Endothelial cell of umbilical vein (primary cell): ENCODE measurements around the gene NUP50. TPM values are rescaled to one million over a fixed set of nuclear protein-coding genes. Genes with fewer than 3 reads are reported as not detected.

Source experiments
- BruUV-seq: library from RNA; stranded (reverse); fragments of 400-500 nt; replicated peaks from 2 replicates; lab custom pipeline; 2021; lab: Mats Ljungman, UMichigan
- CTCF ChIA-PET: fragments of 300-600, 350-600 bp; sonication (Branson Sonifier 250); formaldehyde crosslinking; loops from one replicate; lab custom pipeline; 2021; ENCODE audit warnings: antibody characterized with exemption, inconsistent platforms; lab: Charles Lee
- POLR2A ChIA-PET: fragments of 300-600, 350-600 bp; sonication (Branson Sonifier 250); formaldehyde crosslinking; loops from one replicate; lab custom pipeline; 2021; ENCODE audit warnings: antibody characterized with exemption, inconsistent platforms; lab: Charles Lee
- DNase-seq: peaks from one replicate; pipeline ENCODE4 v3.0.0-alpha.2; 2011; ENCODE audit warnings: low read depth, low spot score
- FAIRE-seq: peaks from 2 replicates; lab custom pipeline; 2011; peaks lifted over from hg19 to GRCh38; lab: Jason Lieb, UNC
- H2AFZ ChIP-seq: 2 replicates; pipeline ENCODE4 v1.6.0; 2012; ENCODE audit warnings: low read depth, low read length, control low read depth, inconsistent platforms
- H3K27ac ChIP-seq: 2 replicates; pipeline ENCODE4 v1.5.1; 2011; ENCODE audit warnings: low read depth, mild to moderate bottlenecking, control low read depth, low read length, moderate library complexity; ENCODE audit not compliant: insufficient read depth
- H3K27me3 ChIP-seq, 2 experiments: 2 replicates each; pipeline versions ENCODE4 v1.6.0 to v1.6.1; 2011; ENCODE audit warnings: low read length in 2 of 2, mixed read lengths in 1 of 2; ENCODE audit not compliant: control insufficient read depth in 2 of 2, insufficient read depth in 2 of 2
- H3K36me3 ChIP-seq, 2 experiments: 2 replicates in 1 of 2; 3 replicates in 1 of 2; pipeline ENCODE4 v1.5.1; 2011; ENCODE audit warnings: low read length in 2 of 2, mild to moderate bottlenecking in 1 of 2, moderate library complexity in 1 of 2; ENCODE audit not compliant: control insufficient read depth in 2 of 2, insufficient read depth in 2 of 2; ENCODE audit errors: extremely low read depth in 1 of 2
- H3K4me1 ChIP-seq: 3 replicates; pipeline ENCODE4 v1.5.1; 2011; ENCODE audit warnings: mild to moderate bottlenecking, low read length; ENCODE audit not compliant: control insufficient read depth, insufficient read depth; ENCODE audit errors: extremely low read depth
- H3K4me2 ChIP-seq: 2 replicates; pipeline ENCODE4 v1.6.1; 2011; ENCODE audit warnings: low read length, control low read depth, mixed read lengths; ENCODE audit not compliant: insufficient read depth
- H3K4me3 ChIP-seq, 3 experiments: fragments of 200-600 bp in 1 of 3; sonication (generic), shearing (Covaris generic) in 1 of 3; replicated peaks in 1 of 3; 2 replicates each; pipeline ENCODE4 v1.5.1; 2011 to 2016; ENCODE audit warnings: control low read depth in 3 of 3, low read length in 3 of 3, mild to moderate bottlenecking in 2 of 3, inconsistent platforms in 1 of 3, low read depth in 1 of 3, moderate library complexity in 1 of 3; ENCODE audit not compliant: insufficient read depth in 1 of 3
- H3K79me2 ChIP-seq: 2 replicates; pipeline ENCODE4 v1.6.0; 2012; ENCODE audit warnings: low read length, inconsistent platforms; ENCODE audit not compliant: control insufficient read depth, insufficient read depth
- H3K9ac ChIP-seq: replicated peaks from 2 replicates; pipeline ENCODE3; 2011; ENCODE audit warnings: low read length, control low read depth; ENCODE audit not compliant: insufficient read depth; ENCODE audit errors: extremely low read depth
- H3K9me1 ChIP-seq: replicated peaks from 3 replicates; pipeline ENCODE4 v1.6.0; 2011; ENCODE audit warnings: mild to moderate bottlenecking, low read length; ENCODE audit not compliant: control insufficient read depth, insufficient read depth; ENCODE audit errors: extremely low read depth
- H3K9me3 ChIP-seq: replicated peaks from 2 replicates; pipeline ENCODE4 v1.5.1; 2012; ENCODE audit warnings: low read length, inconsistent platforms; ENCODE audit not compliant: control insufficient read depth, insufficient read depth
- H4K20me1 ChIP-seq: replicated peaks from 2 replicates; pipeline ENCODE3; 2011; ENCODE audit warnings: mild to moderate bottlenecking, low read length; ENCODE audit not compliant: control insufficient read depth, insufficient read depth; ENCODE audit errors: extremely low read depth
- EZH2 ChIP-seq: IDR thresholded peaks from 2 replicates; pipeline ENCODE4 v1.6.1; 2012; ENCODE audit warnings: borderline replicate concordance, low read depth, mild to moderate bottlenecking, moderate library complexity, low read length, inconsistent platforms; ENCODE audit not compliant: severe bottlenecking
- FOS ChIP-seq: IDR thresholded peaks from 2 replicates; pipeline ENCODE4 v1.6.1; 2011; ENCODE audit warnings: mild to moderate bottlenecking, low read length, moderate library complexity, borderline replicate concordance; ENCODE audit not compliant: insufficient read depth
- GATA2 ChIP-seq: IDR thresholded peaks from 2 replicates; pipeline ENCODE4 v1.7.0; 2011; ENCODE audit warnings: low read depth, mild to moderate bottlenecking, moderate library complexity, mixed read lengths, low read length; ENCODE audit not compliant: insufficient read length, insufficient read depth
- JUN ChIP-seq: IDR thresholded peaks from 2 replicates; pipeline ENCODE4 v1.6.1; 2011; ENCODE audit warnings: borderline replicate concordance, low read depth; ENCODE audit not compliant: insufficient read length, insufficient read depth
- MYC ChIP-seq: IDR thresholded peaks from one replicate; pipeline ENCODE4 v1.6.1; 2011; ENCODE audit warnings: mild to moderate bottlenecking, low read depth, low read length
- POLR2A ChIP-seq: IDR thresholded peaks from 2 replicates; pipeline ENCODE4 v1.6.1; 2012; ENCODE audit warnings: low read depth, mild to moderate bottlenecking, control low read depth, low read length
- POLR2AphosphoS5 ChIP-seq: IDR thresholded peaks from 2 replicates; pipeline ENCODE4 v1.6.1; 2012; ENCODE audit warnings: low read depth, mild to moderate bottlenecking, control low read depth, low read length, moderate library complexity; ENCODE audit not compliant: insufficient read depth
- dilution Hi-C: fragments of 300-500 bp; cut with MboI; formaldehyde crosslinking; loops from one replicate; pipeline ENCODE4 v1.15.0; 2019; ENCODE audit warnings: low sequenced_read_pairs; ENCODE audit not compliant: extremely low pct_ligation_motif_present
- intact Hi-C: fragments of 100-400 bp; cut with micrococcal nuclease; formaldehyde crosslinking; loops from one replicate; pipeline ENCODE4 v1.10.0; 2022
- polyA plus RNA-seq, 4 experiments: library from polyadenylated mRNA; depleted of rRNA in 3 of 4; stranded (reverse) in 3 of 4; unstranded in 1 of 4; fragments of >200 nt; gene quantifications; 2 replicates each; pipeline versions ENCODE4 v1.2.1 to v1.2.3, GENCODE V29; 2011 to 2012; ENCODE audit warnings: missing spikeins in 1 of 4
- total RNA-seq: library from RNA; stranded (reverse); gene quantifications from 2 replicates; pipeline ENCODE4 v1.2.3, GENCODE V29; 2021
- TF ChIP-seq, protein P1 (sequence below), 2 donors: IDR thresholded peaks; 1 replicate in 1 of 2; 2 replicates in 1 of 2; pipeline ENCODE4 v1.5.1; 2011; ENCODE audit warnings: low read length in 2 of 2, mild to moderate bottlenecking in 2 of 2, moderate library complexity in 2 of 2, control low read depth in 1 of 2, inconsistent platforms in 1 of 2, low read depth in 1 of 2; ENCODE audit not compliant: insufficient read depth in 1 of 2; ENCODE audit errors: extremely low read depth in 1 of 2
- TF ChIP-seq, protein P2 (sequence below): IDR thresholded peaks from 2 replicates; pipeline ENCODE4 v1.6.1; 2011; ENCODE audit not compliant: insufficient read depth, insufficient read length

The NUP50 gene
- total and polyA plus RNA-seq, 2 donors (not counting 3 experiments of a cell fraction or from before 2014, with no cell fraction given): 12.4 to 90.9 TPM

DNA sequence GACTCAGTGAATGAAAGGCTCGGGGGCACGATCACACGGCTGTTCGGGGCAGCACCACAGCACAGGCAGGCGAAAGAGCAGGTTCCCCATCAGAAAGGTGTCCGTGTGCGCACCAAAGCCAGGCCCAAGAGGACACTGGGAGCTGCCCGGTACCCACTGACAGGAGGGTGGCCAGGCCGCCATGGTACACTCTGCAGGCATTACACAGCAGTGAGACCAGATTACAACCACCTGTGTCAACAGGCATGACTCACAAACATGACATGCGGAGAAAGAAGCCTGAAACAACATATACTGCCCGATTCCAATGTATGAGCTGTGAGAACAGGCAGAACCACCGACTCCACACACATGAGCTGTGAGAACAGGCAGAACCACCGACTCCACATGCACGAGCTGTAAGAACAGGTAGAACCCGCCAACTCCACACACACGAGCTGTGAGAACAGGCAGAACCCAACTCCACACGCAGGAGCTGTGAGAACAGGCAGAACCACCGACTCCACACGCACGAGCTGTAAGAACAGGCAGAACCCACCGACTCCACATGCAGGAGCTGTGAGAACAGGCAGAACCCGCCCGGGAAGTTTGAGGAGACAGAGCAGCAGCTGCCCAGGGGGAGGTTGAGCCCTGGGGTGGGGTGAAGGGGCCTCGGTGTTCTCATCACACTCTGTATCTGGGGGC, 44.4 kb downstream of the NUP50 start:
- no peaks in the 10 kb centered on the region for H3K9me3 ChIP-seq
- no peaks in the 10 kb centered on the region for H4K20me1 ChIP-seq
- intact Hi-C loops: no loop called here
- H3K9me1 ChIP-seq: no peaks in the 10 kb centered on the region
- H3K4me1 ChIP-seq: peaks cover 12% of the 10 kb centered on the region
- dilution Hi-C loops: no loop called here
- no peak overlapping the region for H3K4me2 ChIP-seq
- no TSS peak for BruUV-seq
- no peak overlapping the region for H3K27ac ChIP-seq
- TF ChIP-seq EZH2 (no peak), FOS (no peak), MYC (no peak), GATA2 (no peak), POLR2AphosphoS5 (no peak), JUN (no peak), POLR2A (no peak)
- TF ChIP-seq, protein P1, sequence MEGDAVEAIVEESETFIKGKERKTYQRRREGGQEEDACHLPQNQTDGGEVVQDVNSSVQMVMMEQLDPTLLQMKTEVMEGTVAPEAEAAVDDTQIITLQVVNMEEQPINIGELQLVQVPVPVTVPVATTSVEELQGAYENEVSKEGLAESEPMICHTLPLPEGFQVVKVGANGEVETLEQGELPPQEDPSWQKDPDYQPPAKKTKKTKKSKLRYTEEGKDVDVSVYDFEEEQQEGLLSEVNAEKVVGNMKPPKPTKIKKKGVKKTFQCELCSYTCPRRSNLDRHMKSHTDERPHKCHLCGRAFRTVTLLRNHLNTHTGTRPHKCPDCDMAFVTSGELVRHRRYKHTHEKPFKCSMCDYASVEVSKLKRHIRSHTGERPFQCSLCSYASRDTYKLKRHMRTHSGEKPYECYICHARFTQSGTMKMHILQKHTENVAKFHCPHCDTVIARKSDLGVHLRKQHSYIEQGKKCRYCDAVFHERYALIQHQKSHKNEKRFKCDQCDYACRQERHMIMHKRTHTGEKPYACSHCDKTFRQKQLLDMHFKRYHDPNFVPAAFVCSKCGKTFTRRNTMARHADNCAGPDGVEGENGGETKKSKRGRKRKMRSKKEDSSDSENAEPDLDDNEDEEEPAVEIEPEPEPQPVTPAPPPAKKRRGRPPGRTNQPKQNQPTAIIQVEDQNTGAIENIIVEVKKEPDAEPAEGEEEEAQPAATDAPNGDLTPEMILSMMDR (IDR thresholded peaks at IDR 0.05; ENCODE audit: extremely low read depth in 1 of 2, insufficient read depth in 1 of 2, low read depth in 1 of 2, low read length in 2 of 2): no peak
- TF ChIP-seq, protein P2, sequence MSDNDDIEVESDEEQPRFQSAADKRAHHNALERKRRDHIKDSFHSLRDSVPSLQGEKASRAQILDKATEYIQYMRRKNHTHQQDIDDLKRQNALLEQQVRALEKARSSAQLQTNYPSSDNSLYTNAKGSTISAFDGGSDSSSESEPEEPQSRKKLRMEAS: no peak
- CTCF ChIA-PET: interaction anchor here (0.6 to 2.3 kb wide), 7 partner anchors 12 to 1249 kb away, joined by 3 to 22 read pairs (median 6); no protein-coding TSS in a partner anchor
- H3K36me3 ChIP-seq: peaks cover 0 to 4% of the 10 kb centered on the region in 2 experiments
- H3K9ac ChIP-seq: no peak overlapping the region
- H3K27me3 ChIP-seq: no peaks in the 10 kb centered on the region
- no peak overlapping the region for H3K4me3 ChIP-seq
- H3K79me2 ChIP-seq: no peaks in the 10 kb centered on the region
- H2AFZ ChIP-seq: no peak overlapping the region
- DNase-seq (no peak), FAIRE-seq (no peak)
- POLR2A ChIA-PET: no interaction called here
